Measurements from ENCODE around the gene INAFM1.
"Not testable (repeated sequence)": the region's sequence is repeated elsewhere in the genome, so short reads cannot be mapped to it uniquely, and the experiment has no call there.

The INAFM1 gene

DNA sequence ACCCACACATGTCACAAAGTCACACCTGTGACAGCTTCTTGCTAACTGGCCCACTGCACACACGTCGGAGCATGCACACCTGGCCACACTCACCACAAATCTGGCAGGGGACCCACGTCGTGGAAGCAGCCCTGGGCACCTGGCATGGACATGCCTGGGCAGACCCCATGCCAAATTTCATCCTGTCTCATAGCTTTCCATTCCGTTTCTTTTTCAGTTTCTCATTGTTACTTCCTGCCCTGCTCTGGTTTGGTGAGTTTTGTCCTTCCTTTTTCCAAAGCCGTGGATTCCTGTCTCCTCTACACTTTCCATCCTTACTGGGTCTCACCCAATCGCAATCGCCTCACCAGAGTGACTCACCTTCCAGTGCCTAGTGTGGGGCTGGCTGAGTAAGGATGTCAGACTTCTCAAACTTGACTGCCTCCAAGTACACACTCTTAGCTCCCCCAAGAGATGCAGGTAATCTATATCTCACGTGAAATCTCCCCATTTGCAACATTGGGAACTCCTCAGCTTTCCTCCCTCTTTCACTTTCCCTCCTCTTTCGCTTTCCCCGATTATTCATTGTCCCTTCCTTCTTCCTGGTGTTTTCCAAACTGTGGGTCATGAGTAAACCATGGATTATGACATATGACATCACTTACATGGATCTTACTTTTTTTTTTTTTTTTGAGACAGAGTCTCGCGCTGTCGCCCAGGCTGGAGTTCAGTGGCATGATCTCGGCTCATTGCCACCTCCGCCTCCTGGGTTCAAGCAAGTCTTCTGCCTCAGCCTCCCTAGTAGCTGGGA lies 42.1 kb upstream of the INAFM1 start:
- H3K4me1 ChIP-seq (ENCODE audit: insufficient read depth, low read length) = peaks cover 10% of the 10 kb centered on the region; the same call in 1 of the 2 replicates
- peak overlapping the region; percentile 24; the same call in 1 of the 2 replicates for H3K9ac ChIP-seq (ENCODE audit: low read depth, low read length)
- no peaks in the 10 kb centered on the region for H3K9me3 ChIP-seq (ENCODE audit: control insufficient read depth, insufficient read depth, low read length)
- no peaks in the 10 kb centered on the region for H3K36me3 ChIP-seq (ENCODE audit: insufficient read depth, low read length)

GRCh38 chr19:47236072-47236675 lies 38.5 kb upstream of the INAFM1 start:
- Histone ChIP-seq H3K4me1 (ENCODE audit: insufficient read depth, low read length) (peaks cover 20% of the 10 kb centered on the region), H3K9ac (ENCODE audit: low read depth, low read length) (no peak overlapping the region), H3K9me3 (ENCODE audit: control insufficient read depth, insufficient read depth, low read length) (no peaks in the 10 kb centered on the region), H3K36me3 (ENCODE audit: insufficient read depth, low read length) (no peaks in the 10 kb centered on the region)

- peak overlapping the region; percentile 65 for H3K9ac ChIP-seq (ENCODE audit: low read depth, low read length)
- H3K4me1 ChIP-seq (ENCODE audit: insufficient read depth, low read length) = peaks cover 16% of the 10 kb centered on the region
- no peaks in the 10 kb centered on the region for H3K9me3 ChIP-seq (ENCODE audit: control insufficient read depth, insufficient read depth, low read length)
- no peaks in the 10 kb centered on the region for H3K36me3 ChIP-seq (ENCODE audit: insufficient read depth, low read length)
These were observed 35.5 kb upstream of the INAFM1 start for GRCh38 chr19:47239152-47239551.

DNA sequence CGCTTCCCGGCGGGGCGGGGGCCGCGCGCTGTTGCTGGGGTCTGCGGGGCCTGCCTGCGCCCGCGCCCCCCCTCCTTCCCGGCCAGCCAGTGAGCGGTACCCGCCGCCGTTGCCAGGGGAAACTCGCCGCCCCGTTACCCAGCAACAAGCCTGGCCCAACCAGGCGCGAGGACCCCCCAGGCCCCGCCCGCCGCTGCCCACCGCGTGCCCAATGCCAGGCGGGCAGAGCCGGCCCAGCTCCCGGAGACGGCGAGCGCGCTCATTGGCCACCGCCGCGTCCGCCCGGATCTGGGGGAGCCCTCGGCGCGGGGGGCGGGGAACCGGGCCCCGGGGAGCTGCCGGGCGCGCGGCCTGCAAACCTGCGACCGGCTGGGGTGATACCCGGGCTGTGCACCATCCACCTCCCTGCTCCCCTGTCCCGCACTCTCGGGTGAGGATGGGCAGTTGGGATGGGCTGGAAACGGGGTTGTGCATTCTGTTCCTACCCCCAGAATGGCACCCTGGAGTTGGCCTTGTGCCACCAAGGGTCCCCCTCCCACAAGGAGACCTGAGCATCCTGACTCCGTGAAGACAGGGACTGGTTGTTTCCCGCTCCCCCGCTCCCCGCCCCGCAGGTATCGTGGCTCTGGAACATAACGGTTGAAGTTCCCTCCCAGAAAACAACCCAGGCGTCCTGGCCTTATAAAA lies 34.9 kb upstream of the INAFM1 start:
- no peaks in the 10 kb centered on the region for H3K36me3 ChIP-seq (ENCODE audit: insufficient read depth, low read length)
- peaks cover 17% of the 10 kb centered on the region for H3K4me1 ChIP-seq (ENCODE audit: insufficient read depth, low read length)
- peak overlapping the region; percentile 65; the same call in 1 of the 2 replicates for H3K9ac ChIP-seq (ENCODE audit: low read depth, low read length)
- H3K9me3 ChIP-seq (ENCODE audit: control insufficient read depth, insufficient read depth, low read length) = no peaks in the 10 kb centered on the region

- Histone ChIP-seq H3K36me3 (ENCODE audit: insufficient read depth, low read length) (no peaks in the 10 kb centered on the region), H3K9me3 (ENCODE audit: control insufficient read depth, insufficient read depth, low read length) (no peaks in the 10 kb centered on the region), H3K4me1 (ENCODE audit: insufficient read depth, low read length) (peaks cover 18% of the 10 kb centered on the region), H3K9ac (ENCODE audit: low read depth, low read length) (peak overlapping the region; percentile 39)
These were observed 34.1 kb upstream of the INAFM1 start for GRCh38 chr19:47240556-47240955.

GRCh38 chr19:47240996-47241918 lies 33.4 kb upstream of the INAFM1 start:
- H3K4me1 ChIP-seq (ENCODE audit: insufficient read depth, low read length) = peaks cover 18% of the 10 kb centered on the region
- H3K9me3 ChIP-seq (ENCODE audit: control insufficient read depth, insufficient read depth, low read length) = no peaks in the 10 kb centered on the region
- H3K36me3 ChIP-seq (ENCODE audit: insufficient read depth, low read length) = no peaks in the 10 kb centered on the region
- H3K9ac ChIP-seq (ENCODE audit: low read depth, low read length) = peak overlapping the region; percentile 39; the same call in 1 of the 2 replicates

DNA sequence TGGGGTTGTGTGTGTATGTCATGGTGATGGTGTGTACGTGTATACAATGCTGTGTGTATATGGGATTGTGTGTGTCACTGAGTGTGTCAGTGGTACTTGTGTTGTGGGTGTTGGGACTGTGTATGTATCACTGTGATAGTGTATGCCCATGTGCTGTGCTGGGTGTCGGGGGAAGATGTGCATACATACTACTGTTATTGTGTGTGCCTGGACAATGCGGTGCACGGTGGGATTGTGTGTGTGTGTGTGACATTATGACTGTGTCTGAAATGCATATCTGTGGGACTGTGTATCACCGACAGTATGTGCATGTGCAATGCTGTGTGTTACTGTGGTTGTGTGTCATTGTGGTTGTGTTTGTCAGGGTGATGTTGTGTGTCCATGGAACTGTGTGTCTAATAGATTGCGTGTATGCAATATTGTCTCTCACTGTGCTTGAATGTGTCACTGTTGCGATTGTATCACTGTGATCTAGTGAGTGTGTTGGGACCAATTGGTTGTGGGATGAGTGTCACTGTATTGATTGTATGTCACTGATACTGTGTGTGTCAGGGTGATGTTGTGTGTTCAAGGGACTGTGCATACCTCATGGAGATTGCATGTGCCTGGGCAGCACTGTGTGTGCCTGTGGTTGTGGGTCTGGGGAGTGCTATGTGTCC lies 32.6 kb upstream of the INAFM1 start:
- Histone ChIP-seq H3K9ac (ENCODE audit: low read depth, low read length) (no peak overlapping the region), H3K9me3 (ENCODE audit: control insufficient read depth, insufficient read depth, low read length) (no peaks in the 10 kb centered on the region), H3K4me1 (ENCODE audit: insufficient read depth, low read length) (peaks cover 18% of the 10 kb centered on the region), H3K36me3 (ENCODE audit: insufficient read depth, low read length) (no peaks in the 10 kb centered on the region)

DNA sequence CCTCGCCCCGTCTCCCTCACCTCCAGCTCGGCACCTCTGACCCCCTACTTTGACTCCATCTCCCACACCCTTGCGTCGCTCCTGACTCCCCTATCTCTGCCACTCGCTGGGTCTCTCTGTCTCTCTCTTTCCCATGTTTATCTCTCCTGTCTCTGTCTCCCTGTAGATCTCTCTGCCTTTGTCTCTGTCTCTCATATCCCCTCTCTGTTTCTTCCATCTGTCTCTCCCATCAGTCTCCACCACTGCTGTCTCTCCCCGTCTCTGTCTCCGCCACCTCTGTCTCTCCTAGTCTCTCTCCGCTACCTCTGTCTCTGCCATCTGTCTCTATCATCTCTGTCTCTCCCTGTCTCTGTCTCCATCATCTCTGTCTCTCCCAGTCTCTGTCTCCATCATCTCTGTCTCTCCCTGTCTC lies 31.3 kb upstream of the INAFM1 start:
- Histone ChIP-seq H3K36me3 (ENCODE audit: insufficient read depth, low read length) (no peaks in the 10 kb centered on the region), H3K4me1 (ENCODE audit: insufficient read depth, low read length) (peaks cover 18% of the 10 kb centered on the region), H3K9me3 (ENCODE audit: control insufficient read depth, insufficient read depth, low read length) (no peaks in the 10 kb centered on the region), H3K9ac (ENCODE audit: low read depth, low read length) (peak overlapping the region; percentile 36)

- H3K4me1 ChIP-seq (ENCODE audit: insufficient read depth, low read length) = peaks cover 15% of the 10 kb centered on the region; the same call in 1 of the 2 replicates
These were observed 30.7 kb upstream of the INAFM1 start for GRCh38 chr19:47243776-47244547.

GRCh38 chr19:47247308-47247990 lies 27.2 kb upstream of the INAFM1 start:
- Histone ChIP-seq H3K9ac (ENCODE audit: low read depth, low read length) (no peak overlapping the region), H3K9me3 (ENCODE audit: control insufficient read depth, insufficient read depth, low read length) (no peaks in the 10 kb centered on the region), H3K4me1 (ENCODE audit: insufficient read depth, low read length) (peaks cover 2% of the 10 kb centered on the region; the same call in 1 of the 2 replicates), H3K36me3 (ENCODE audit: insufficient read depth, low read length) (no peaks in the 10 kb centered on the region)

More at GRCh38 chr19:47243776-47244547, 30.7 kb upstream of the INAFM1 start:
- H3K36me3 ChIP-seq (ENCODE audit: insufficient read depth, low read length) = no peaks in the 10 kb centered on the region
- H3K9me3 ChIP-seq (ENCODE audit: control insufficient read depth, insufficient read depth, low read length) = no peaks in the 10 kb centered on the region
- H3K9ac ChIP-seq (ENCODE audit: low read depth, low read length) = peak overlapping the region; percentile 36

DNA sequence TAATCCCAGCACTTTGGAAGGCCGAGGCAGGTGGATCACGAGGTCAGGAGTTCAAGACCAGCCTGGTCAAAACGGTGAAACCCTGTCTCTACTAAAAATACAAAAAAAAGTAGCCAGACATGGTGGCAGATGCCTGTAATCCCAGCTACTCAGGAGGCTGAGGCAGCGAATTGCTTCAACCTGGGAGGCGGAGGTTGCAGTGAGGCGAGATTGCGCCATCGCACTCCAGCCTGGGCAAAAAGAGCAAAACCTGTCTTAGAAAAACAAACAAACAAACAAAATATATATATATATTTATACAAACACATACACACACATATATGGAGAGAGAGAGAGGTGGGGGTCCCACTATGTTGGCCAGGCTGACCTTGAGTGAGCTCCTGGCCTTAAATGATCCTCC lies 21.7 kb upstream of the INAFM1 start:
- H3K36me3 ChIP-seq (ENCODE audit: insufficient read depth, low read length); H3K9ac ChIP-seq (ENCODE audit: low read depth, low read length); H3K4me1 ChIP-seq (ENCODE audit: insufficient read depth, low read length): not testable (repeated sequence)

GRCh38 chr19:47253467-47253881 lies 21.2 kb upstream of the INAFM1 start:
- Histone ChIP-seq H3K9me3 (ENCODE audit: control insufficient read depth, insufficient read depth, low read length) (no peaks in the 10 kb centered on the region), H3K36me3 (ENCODE audit: insufficient read depth, low read length) (no peaks in the 10 kb centered on the region), H3K4me1 (ENCODE audit: insufficient read depth, low read length) (peaks cover 6% of the 10 kb centered on the region; the same call in 1 of the 2 replicates), H3K9ac (ENCODE audit: low read depth, low read length) (no peak overlapping the region)

More for the DNA sequence above, 21.7 kb upstream of the INAFM1 start:
- not testable (repeated sequence) for H3K9me3 ChIP-seq (ENCODE audit: control insufficient read depth, insufficient read depth, low read length)
